Left renal cortex interstitium (tissue), 4 donors: ENCODE measurements around the gene PRSS27. TPM values are rescaled to one million over a fixed set of nuclear protein-coding genes. Genes with fewer than 3 reads are reported as not detected.
"Not testable (repeated sequence)": the region's sequence is repeated elsewhere in the genome, so short reads cannot be mapped to it uniquely, and the experiment has no call there.

Experiments
- DNase-seq, 4 donors: peaks; one replicate each; pipeline ENCODE4 v3.0.0-alpha.2; 2013; ENCODE audit warnings: low read depth in 4 of 4, low spot score in 2 of 4, missing footprints in 1 of 4
- polyA plus RNA-seq, 4 donors: library from polyadenylated mRNA; unstranded; fragments of 120-200 nt; gene quantifications; one replicate each; pipeline ENCODE4 v1.2.1, GENCODE V29; 2013; ENCODE audit not compliant: insufficient read length in 4 of 4

The PRSS27 gene
- polyA plus RNA-seq, 4 donors = 0.92 to 2.5 (median 2.2) TPM

- no peak for DNase-seq
Measured at GRCh38 chr16:2699791-2700600, 20.0 kb downstream of the PRSS27 start.

GRCh38 chr16:2698965-2699750 lies 20.9 kb downstream of the PRSS27 start:
- DNase-seq = no peak

DNA sequence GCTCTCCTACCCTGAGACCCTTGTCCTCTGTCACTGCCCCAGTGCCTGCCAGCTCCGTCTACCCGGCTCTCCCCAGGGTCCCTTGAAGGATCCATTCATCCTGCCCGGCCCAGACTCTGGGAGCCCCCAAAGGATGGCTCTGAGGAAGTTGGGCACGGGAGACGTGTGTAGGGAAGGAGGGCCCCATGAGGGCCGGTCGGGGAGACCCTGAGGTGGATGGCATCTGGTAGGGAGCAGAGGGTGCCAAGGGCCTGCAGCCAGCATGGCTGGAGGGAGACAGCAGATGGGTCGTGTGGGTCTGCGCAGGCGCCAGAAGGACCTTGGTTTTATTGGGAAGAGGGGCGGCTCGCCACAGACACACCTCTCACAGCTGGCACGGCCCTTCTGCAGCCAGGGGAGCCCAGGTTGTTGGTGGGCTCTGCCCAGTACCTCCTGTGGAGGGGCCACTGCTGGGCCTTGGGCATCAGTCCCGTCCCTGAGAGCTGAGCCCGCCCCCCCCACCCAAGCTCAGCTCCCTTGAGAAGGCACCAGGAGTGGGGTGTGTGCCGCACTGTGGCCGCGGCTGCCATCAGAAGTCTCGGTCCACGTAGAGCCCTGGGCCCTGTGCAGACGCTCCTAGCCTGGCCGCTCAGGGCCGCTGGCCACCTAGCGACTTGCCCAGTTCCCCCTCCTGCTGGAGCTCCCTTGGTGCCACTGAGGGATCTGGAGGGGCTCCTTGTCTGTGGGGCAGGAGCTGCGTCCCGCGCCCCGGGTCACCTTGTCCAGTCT lies 21.7 kb downstream of the PRSS27 start:
- DNase-seq = no peak

DNA sequence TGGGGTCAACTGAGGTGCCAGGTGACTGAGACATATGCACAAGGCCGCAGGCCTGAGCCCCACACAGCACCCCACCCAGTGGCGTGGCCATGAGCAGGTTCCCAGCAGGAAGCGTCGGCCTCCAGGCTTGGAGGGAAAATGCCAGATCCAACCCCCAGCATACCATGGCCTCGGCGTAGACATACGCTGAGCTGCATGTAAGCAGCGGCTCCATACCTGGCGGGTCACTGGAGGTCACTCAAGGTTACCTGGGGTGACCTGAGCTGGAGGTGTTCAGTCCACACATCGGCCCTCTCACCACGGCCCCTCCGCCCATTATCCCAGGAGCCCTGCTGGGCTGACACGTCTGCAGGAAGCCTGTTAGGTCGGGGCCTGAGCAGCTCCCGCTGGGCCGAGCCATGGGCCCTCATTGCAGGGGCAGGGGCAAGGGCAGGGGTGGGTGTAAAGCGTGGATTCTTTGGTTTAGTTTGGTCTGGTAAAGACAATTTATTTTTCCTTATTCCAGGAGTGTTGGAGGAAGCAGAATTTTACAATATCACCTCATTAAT lies 22.5 kb downstream of the PRSS27 start:
- DNase-seq = no peak

- not testable (repeated sequence) for DNase-seq
Measured at GRCh38 chr16:2696601-2697250, 23.3 kb downstream of the PRSS27 start.

DNA sequence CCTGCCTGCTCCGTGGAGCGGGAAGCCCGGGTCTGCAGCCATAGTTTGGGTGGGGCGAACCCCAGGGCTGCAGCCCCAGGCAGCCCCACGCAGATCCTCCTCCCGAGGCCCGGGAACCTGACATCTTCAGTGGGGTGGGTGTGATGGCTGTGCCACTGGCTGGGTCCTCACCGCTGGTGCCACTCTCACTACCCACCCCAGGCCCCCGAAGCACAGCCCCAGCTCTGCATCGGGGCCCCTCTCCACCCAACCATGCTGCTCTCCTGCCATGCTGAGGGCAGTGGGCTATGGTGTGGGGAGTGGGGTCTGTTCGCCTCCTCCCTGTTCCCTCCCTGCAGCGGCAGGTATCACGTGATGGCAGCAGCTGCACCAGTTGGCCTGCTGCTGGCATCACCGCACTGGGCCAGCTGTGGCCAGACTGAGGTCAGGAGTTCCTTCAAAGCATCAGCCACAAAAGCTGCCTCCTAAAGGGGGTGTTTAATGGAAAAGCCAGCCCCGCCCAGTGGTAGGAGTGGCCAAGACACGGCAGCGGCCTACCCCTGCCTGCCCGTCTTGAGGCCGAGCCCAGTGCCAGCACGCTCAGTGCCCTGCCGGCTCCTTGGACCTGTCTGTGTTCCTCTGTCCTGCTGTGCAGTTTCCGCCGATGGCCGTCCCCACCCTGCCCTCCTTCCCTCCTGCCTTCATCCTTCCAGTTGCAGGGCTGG lies 26.9 kb downstream of the PRSS27 start:
- no peak for DNase-seq

DNA sequence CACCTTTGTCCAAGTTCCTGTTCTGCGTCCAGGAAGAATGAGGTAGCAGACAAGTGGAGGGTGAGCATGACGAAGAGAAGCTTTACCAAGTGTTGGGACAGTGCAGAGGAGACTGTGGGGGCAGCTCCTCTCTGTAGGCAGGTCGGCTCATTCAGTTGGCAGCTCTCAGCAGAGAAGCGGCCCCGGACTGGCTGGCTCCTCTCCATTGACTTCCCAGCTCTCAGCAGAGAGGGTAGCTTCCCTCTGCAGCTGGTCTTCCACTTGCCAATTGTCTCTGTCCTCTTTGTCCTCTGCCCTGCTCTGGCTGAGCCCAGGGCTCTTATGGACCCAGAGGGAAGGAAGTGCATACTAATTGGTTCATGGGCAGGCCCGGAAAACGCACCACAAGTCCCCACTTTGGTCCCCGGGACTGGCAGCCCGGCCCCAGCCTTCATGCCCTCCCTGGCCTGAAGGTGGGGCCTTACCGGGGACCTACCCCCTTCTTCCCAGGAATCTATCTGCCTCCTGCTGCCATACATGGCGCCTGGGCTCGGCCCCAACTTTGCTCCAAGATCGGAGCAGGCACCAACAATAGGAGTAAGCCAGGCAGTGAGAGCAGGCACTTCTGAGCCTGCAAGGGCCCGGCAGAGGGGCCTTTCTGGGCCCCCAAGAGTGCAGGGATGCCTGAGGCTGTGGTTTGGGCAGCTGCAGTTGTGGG lies 27.6 kb downstream of the PRSS27 start:
- no peak for DNase-seq

GRCh38 chr16:2691491-2692248 lies 28.4 kb downstream of the PRSS27 start:
- DNase-seq = no peak

- DNase-seq = no peak
Measured at GRCh38 chr16:2690852-2691251, 29.2 kb downstream of the PRSS27 start.

DNA sequence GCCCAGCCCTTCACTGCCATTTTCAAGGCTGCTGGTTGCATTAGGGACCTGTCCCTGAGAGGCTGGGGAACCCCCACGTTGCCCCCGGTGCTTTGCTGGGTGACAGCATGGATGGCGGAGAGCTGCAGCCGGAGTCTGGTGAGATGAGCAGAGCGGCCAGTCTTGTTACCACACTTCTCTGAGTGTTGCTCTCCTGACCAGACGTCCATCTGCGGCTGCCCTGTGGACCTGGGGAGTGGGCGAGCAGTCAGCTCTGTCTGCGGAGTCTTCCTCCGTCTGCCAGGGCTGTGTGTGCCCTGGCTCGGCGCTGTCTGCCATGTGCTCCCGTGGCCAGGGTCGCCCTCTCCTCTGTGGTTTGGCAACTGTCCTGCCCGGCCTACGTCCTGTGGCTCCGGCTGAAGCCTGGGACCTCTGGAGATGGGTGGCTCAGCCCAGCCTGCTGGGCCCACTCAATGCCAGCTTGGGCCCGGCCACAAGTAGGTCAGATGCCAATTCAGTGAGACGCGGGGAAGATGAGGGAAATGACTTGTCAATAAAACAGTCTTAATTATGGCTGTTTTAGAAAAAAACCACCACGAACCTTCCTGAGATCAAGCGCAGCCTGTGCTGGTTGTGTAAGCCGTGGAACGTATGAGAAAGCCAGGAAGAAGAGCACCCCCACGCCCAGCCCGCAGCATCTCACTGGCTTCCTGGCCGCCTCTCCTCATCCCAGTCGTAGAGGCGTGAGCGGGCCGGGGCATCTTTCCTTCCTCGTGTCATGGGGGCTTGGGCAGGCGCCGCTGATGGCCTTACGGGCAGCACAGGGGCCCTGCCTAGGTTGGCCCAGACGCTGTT lies 29.8 kb downstream of the PRSS27 start:
- DNase-seq = no peak

GRCh38 chr16:2689422-2689821 lies 30.6 kb downstream of the PRSS27 start:
- DNase-seq = not testable (repeated sequence)

GRCh38 chr16:2687531-2688308 lies 32.3 kb downstream of the PRSS27 start:
- DNase-seq = no peak

GRCh38 chr16:2686912-2687507 lies 33.0 kb downstream of the PRSS27 start:
- no peak for DNase-seq

DNA sequence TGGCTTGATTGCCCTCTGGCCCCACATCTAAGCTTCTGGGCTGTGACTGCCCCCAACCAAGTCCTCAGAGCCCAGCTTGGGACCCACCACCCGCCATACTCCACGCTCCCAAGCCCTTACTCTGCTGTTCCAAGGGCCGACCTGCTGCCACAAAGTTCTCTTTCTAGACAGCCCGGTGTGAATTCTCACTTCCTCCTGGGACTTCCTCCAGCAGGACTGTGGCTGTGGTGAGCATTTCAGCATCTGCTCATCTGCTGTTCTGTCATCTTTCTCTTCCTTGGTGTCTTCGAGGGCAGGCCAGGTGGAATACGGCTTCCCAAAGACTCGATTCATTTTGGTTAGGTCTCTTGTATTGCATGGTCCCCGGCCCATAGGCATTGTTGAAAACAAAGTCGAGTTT lies 33.9 kb downstream of the PRSS27 start:
- DNase-seq = not testable (repeated sequence)

DNA sequence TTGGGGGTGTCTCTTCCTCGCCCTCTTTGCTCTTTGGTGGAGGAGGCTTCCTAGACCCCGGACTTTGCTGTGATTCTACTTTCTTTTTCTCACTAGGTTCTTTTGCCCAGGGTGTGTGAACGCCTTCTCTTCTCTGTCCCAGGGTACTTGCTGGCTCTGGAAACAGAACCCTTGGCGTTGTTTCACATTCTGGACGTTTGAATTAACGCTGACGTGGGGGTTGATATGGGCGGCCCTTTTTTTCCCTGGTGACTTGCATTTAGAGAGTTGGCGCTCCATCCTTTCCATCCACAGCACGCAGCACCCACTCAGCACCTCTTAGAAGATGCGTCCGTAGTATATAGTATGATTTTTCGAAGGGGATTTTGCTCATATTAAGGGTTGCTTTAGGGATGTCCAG lies 37.0 kb downstream of the PRSS27 start:
- DNase-seq = not testable (repeated sequence)
